SH-SY5Y (cell line): ENCODE results near the gene UBR2.

Experiments used
- GATA2 ChIP-seq: IDR thresholded peaks from 2 replicates; pipeline ENCODE4 v1.6.1; 2011; ENCODE audit warnings: mild to moderate bottlenecking, low read depth, low read length
- GATA3 ChIP-seq: IDR thresholded peaks from 2 replicates; pipeline ENCODE4 v1.6.1; 2011; ENCODE audit warnings: low read depth, mild to moderate bottlenecking, low read length, moderate library complexity

DNA sequence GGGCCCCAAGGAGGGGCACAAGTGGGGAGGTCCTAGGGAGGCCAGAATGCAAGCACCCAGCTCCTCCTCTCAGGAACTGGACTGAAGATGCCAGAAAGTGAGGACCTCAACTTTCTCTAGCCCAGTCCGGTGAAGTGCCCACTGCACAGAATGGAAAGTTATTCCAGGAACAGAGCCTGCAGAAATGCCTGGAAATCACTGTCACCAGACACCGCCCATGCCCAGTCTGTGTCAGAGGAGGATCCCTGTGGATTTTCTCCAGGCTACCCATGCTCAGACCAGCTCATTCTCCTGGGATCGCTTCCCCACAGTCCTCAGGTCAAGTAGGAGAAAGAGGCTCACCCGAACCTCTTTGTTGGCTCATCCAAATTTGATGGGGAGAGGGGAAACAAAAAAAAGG, 152.0 kb downstream of the UBR2 start:
- no peak for TF ChIP-seq GATA2
- no peak for TF ChIP-seq GATA3
